Dermis microvascular lymphatic vessel endothelial cell (primary cell): Measurements from ENCODE around the gene H1-8. TPM values are rescaled to one million over a fixed set of nuclear protein-coding genes. Genes with fewer than 3 reads are reported as not detected.
A peak's percentile ranks its signal among the peaks of the same experiment; 100 is the strongest.

Experiments
- DNase-seq, 2 donors: peaks; one replicate each; pipeline versions ENCODE4 v3.0.0 to v3.0.0-alpha.2; 2010; ENCODE audit warnings: low read depth in 2 of 2
- total RNA-seq: library from RNA; depleted of rRNA; stranded (reverse); fragments of >200 nt; gene quantifications from 2 replicates; pipeline ENCODE4 v1.2.1, GENCODE V29; 2014

Gene H1-8
- total RNA-seq, 1 donor from 2014 or later: not detected

- DNase-seq: no peak
Measured at GRCh38 chr3:129555616-129556357, 12.8 kb downstream of the H1-8 start.

- DNase-seq: no peak
Measured at GRCh38 chr3:129556358-129556695, 13.4 kb downstream of the H1-8 start.

- DNase-seq: no peak
Measured at GRCh38 chr3:129556890-129557547, 14.0 kb downstream of the H1-8 start.

DNA sequence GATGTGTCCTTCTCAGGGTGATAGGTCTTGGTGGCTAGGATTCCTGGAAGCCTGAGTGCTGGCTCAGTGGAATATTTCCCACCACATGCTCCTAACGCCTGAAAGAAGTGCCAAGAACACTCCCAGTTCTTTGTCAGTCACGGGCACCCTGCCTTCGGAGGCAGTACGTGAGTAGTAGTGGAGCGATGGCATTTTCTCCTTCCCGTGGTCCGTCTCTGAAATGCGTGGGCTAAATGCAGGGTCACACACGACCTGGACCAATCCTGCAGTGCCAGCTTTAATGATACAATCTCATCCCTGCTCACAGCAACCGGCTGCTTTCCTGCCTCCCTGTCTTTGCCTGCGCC, 14.5 kb downstream of the H1-8 start:
- DNase-seq: no peak

DNA sequence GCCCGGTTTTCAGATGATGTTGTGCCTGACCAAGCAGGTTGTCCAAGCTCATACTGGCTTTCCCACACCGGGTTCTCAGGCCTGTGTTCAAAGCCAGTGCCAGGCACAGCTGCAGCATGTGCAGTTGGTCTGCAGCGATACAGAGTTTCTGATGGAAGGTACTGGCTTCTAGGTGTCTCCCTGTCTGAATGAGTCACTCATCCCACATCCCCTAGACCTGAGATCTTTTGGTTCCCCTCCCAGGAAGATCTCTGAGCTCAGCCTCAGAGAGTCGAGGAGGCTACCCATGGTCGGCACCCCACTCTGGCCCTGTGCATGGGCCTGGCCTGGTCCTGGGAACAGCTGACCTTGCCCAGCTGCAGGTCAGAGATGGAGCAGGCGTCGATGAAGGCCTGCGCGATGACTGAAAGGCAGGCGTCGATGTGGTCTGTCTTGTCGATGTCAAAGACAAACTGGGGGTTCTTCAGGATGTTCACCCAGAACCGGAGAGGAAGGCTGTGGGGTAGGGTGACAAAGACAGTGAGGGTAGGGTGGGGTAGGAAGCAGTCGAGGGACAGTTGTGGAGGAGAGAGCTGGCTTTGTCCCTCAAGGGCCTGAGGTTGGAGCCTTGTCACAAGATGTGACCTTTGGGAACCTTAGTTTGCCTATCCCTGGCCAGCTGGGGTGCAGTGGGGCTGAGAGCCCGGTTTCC, 15.3 kb downstream of the H1-8 start:
- DNase-seq: no peak

- DNase-seq: peak in 1 of 2 donors; percentile 47
Measured at GRCh38 chr3:129558772-129559564, 16.0 kb downstream of the H1-8 start.

GRCh38 chr3:129559565-129560079, 16.6 kb downstream of the H1-8 start:
- DNase-seq: no peak

GRCh38 chr3:129560269-129560787, 17.4 kb downstream of the H1-8 start:
- DNase-seq: no peak

DNA sequence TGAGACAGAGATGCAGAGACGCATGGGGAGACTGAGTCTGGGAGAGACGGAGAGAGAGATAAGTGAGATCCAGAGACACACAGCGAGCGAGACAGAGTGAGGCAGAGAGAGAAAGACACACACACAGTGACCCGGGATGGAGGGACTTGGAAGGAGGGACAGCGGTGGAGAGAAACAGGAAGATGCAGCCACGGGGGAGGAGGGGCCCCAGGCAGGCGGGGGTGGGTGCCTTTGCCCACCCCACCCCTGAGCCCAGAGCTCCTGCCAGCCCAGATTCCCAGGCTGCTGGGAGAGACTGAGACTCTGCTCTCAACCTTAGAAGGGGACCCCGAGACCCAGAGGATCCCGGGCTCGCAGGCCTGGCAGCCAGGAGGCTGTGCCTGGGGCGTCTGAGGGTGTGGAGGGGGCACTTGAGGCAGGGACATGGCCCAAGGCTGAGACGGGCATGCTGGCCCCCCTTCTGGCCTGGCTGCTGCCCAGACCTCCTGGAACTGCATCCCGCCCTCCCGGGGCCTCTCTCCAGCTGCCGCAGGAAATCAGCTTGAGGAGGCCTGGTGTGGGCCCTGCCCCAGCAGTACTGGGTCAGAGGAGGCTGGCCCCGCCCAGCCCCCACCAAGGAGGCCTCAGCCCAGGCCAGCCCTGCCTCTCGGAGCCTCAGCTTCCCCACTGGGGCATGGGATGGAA, 18.1 kb downstream of the H1-8 start:
- DNase-seq: peak in 1 of 2 donors; percentile 60

DNA sequence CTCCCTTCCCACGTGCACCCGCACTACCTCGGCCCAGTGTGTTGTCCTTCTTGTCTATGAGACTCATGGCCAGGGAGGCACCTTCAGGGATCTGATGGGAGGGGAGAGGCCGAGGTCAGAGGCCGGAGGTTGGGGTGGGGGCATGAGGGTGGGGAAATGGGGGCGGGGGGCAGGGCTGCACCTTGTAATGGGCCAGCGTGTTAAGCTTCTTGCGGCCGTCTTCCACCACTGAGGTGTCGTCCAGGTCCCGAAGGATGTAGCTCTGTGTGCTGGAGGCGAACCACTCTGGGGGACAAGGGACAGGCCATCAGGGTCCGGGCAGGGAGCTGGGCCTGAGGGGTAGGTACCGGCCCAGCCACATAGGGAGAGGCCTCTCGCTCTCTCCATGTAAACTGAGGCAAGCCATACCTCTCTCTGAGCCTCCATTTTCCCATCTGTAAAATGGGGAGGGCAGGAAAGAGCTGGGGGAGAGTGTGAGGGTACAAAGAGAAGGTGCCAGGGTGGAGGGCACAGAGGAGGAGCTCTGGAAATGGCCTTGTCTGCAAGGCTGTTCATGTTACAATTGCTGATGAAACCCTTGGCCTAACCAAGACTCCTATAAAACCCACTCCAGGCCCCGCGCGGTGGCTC, 18.8 kb downstream of the H1-8 start:
- no peak for DNase-seq

- no peak for DNase-seq
Measured at GRCh38 chr3:129562803-129563202, 19.8 kb downstream of the H1-8 start.

- DNase-seq: no peak
Measured at GRCh38 chr3:129563332-129563731, 20.4 kb downstream of the H1-8 start.

- DNase-seq: no peak
Measured at GRCh38 chr3:129563850-129564535, 21.0 kb downstream of the H1-8 start.

- no peak for DNase-seq
Measured at GRCh38 chr3:129564981-129565644, 22.1 kb downstream of the H1-8 start.

GRCh38 chr3:129565902-129566301, 22.9 kb downstream of the H1-8 start:
- no peak for DNase-seq

DNA sequence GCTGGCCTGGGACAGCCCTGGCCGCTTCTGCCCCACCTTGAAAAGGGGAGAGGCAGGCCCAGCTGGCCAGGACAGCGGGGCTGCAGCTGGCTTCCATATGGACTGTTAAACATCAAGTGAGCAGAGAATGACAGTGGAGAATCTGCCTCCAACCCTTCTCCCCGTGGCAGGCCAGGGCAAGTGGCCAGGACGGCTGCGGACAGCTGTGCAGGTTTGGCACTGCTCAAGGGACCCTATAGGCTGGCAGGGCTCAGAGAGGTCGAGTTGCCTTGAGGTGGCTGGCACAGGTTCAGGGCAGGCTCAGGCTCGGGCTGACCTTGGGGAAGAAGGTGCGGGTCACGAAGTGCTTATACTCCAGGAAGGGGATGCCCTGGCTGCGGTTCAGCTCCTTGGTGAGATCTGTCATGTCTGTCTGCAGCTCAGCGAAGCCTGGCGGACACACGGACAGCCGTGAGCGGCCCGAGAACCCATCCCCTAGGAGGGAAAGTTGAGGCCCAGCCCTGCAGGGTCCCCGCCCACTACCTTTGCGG, 24.3 kb downstream of the H1-8 start:
- no peak for DNase-seq

DNA sequence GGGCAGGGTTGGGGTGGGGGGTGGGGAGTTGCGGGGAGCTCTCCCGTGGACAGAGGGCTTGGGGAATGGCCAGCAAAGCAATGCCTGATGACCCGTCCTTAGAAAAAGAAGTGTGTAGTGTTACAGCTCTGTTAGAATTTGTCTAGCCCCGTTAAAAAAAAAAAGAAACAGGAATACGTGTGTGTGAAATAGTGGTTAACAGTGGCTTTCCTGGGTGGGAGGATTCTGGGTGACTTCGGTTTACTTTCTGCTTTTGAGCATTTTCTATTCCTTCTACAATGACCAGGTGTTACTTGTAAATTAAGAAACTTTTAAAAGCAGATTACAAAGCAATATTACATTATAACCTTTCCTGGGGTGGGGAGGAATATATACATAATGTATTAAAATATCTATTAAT, 25.0 kb downstream of the H1-8 start:
- DNase-seq: no peak

- DNase-seq: no peak
Measured at GRCh38 chr3:129569856-129570255, 26.9 kb downstream of the H1-8 start.
